ENCODE data around the gene RAP1GDS1. TPM values are rescaled to one million over a fixed set of nuclear protein-coding genes. Genes with fewer than 3 reads are reported as not detected.

The RAP1GDS1 gene
- total RNA-seq, 4 donors from 2014 or later = 29.8 to 52.2 (median 34.7) TPM

DNA sequence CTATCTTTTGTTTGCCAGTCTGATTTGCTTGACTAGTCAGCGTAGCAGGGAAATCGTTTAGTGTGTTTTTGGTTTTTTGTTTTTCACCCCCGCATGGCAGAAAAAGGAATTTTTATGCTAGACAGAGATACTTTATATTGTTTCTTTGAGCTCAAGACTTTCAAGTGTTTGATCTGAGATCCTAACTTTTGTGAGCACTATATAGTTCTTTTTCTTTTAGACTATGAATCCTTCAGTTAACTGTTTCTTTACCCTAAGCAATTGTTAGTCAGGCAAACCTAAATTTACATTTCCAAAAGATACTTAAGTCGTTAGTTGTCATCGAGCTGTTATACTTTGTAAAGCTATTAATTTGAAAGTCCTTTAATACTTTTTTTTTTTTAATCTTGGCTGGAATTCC, 73.3 kb downstream of the RAP1GDS1 start:
- Histone ChIP-seq H3K27me3 (no peaks in the 10 kb centered on the region), H3K9me3 (peaks cover 0 to 24% (median 17%) of the 10 kb centered on the region in 4 donors), H3K27ac (replicated peaks in 1 of 4) (no peak overlapping the region), H3K4me1 (no peaks in the 10 kb centered on the region), H3K36me3 (no peaks in the 10 kb centered on the region), H3K4me3 (no peak overlapping the region)
- no peak for DNase-seq (ENCODE audit: extremely low spot score)
- intact Hi-C loops (cut with DNase I) = no loop called here
- WGBS = 81% methylated on average over 5 of the region's 5 CpGs
- TF ChIP-seq, protein P1, sequence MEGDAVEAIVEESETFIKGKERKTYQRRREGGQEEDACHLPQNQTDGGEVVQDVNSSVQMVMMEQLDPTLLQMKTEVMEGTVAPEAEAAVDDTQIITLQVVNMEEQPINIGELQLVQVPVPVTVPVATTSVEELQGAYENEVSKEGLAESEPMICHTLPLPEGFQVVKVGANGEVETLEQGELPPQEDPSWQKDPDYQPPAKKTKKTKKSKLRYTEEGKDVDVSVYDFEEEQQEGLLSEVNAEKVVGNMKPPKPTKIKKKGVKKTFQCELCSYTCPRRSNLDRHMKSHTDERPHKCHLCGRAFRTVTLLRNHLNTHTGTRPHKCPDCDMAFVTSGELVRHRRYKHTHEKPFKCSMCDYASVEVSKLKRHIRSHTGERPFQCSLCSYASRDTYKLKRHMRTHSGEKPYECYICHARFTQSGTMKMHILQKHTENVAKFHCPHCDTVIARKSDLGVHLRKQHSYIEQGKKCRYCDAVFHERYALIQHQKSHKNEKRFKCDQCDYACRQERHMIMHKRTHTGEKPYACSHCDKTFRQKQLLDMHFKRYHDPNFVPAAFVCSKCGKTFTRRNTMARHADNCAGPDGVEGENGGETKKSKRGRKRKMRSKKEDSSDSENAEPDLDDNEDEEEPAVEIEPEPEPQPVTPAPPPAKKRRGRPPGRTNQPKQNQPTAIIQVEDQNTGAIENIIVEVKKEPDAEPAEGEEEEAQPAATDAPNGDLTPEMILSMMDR (IDR thresholded peaks at IDR 0.05) = no peak
- no peak for TF ChIP-seq EP300 (IDR thresholded peaks at IDR 0.05)

DNA sequence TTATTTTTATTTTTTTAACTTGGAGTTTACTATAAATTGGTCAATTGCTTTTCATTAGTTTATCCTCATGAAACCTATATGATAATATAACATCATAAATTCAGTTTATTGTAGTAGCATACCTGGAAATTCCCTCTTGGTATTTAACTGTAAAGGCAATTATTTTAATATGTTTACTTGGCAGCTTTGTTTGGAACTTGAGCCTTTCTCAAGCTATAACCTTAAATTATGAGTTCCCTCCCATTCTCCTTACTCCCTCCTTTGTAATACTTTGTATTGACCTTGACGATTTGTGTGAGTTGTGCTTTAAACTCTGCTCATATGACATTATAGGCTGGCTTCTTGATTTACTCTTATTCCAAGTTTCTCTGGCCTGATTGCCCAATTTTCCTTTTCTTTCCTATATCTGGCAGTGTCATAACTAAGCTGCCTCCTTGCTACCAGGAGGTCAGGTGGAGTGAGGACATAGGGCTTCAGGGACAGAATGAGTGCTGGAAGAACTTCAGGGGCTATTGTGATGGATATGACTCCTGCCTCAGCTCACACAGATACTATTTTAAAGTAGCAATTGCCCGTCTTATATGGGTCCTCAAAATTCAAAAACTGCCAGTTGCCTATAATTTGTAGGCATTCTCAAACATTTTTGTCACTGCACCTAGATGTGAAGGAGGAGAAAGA, 77.7 kb downstream of the RAP1GDS1 start:
- intact Hi-C loops (cut with DNase I) = no loop called here

DNA sequence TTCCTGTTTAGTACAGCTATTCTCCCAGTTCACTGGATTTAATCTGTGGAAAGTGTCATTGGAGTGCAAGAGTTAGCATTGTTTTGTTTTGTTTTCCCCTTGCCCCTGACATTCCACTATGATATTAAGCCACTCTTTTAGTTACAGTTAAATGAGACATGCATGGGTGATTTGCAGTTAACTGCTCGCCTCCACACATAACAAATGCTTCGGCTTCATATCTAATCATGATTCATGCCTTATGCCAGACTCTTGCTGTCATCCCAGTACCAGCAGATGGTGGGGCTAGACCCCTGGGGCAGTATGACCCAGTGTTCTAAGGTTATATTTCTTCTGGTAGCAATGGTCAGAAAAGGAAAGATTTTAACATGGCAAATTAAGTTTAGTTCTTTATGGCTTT, 80.1 kb downstream of the RAP1GDS1 start:
- no peaks in the 10 kb centered on the region for H3K9me3 ChIP-seq
- no peaks in the 10 kb centered on the region for H3K27me3 ChIP-seq
- peaks cover 0 to under 1% (median 0%) of the 10 kb centered on the region in 4 donors for H3K36me3 ChIP-seq
- 91% methylated on average over 2 of the region's 2 CpGs for WGBS
- no peak overlapping the region for H3K27ac ChIP-seq (replicated peaks in 1 of 4)
- DNase-seq (ENCODE audit: extremely low spot score) = no peak
- intact Hi-C loops (cut with DNase I) = no loop called here
- no peak for TF ChIP-seq EP300 (IDR thresholded peaks at IDR 0.05)
- no peak for TF ChIP-seq POLR2AphosphoS5 (IDR thresholded peaks at IDR 0.05)
- no peak for TF ChIP-seq POLR2A (IDR thresholded peaks at IDR 0.05; ENCODE audit: low read depth)
- TF ChIP-seq, protein P1 (IDR thresholded peaks at IDR 0.05) = no peak
- no peak overlapping the region for H3K4me3 ChIP-seq
- H3K4me1 ChIP-seq = no peaks in the 10 kb centered on the region

More for the DNA sequence above, 77.7 kb downstream of the RAP1GDS1 start:
- H3K36me3 ChIP-seq = no peaks in the 10 kb centered on the region
- DNase-seq (ENCODE audit: extremely low spot score) = no peak
- no peaks in the 10 kb centered on the region for H3K27me3 ChIP-seq
- H3K4me1 ChIP-seq = no peaks in the 10 kb centered on the region
- H3K27ac ChIP-seq (replicated peaks in 1 of 4) = no peak overlapping the region
- H3K9me3 ChIP-seq = peaks cover 0 to 6% (median 2%) of the 10 kb centered on the region in 4 donors
- no peak overlapping the region for H3K4me3 ChIP-seq
- WGBS = 93% methylated on average over 2 of the region's 2 CpGs
- TF ChIP-seq, protein P1 (IDR thresholded peaks at IDR 0.05) = no peak
- no peak for TF ChIP-seq POLR2AphosphoS5 (IDR thresholded peaks at IDR 0.05)
- no peak for TF ChIP-seq POLR2A (IDR thresholded peaks at IDR 0.05; ENCODE audit: low read depth)
- no peak for TF ChIP-seq EP300 (IDR thresholded peaks at IDR 0.05)

DNA sequence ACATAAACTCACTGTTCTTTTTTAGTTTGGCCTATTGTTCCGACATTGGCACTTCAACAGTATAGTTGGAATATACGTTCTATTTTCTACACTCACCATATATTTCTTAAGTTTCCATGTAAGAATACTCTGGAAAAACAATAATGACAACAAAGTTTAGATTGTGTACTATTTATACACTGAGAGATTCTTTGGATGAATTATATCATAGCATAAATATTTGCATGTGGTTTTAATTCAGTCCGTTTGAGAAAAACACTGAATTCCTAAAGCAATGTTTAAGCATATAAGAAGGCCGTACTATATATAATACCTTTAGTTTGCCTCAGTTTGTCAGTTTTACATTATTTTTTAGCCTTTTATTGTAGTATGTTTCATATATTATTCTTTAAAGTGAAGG, 82.4 kb downstream of the RAP1GDS1 start:
- no peak for TF ChIP-seq POLR2AphosphoS5 (IDR thresholded peaks at IDR 0.05)
- TF ChIP-seq, protein P1 (IDR thresholded peaks at IDR 0.05) = no peak
- TF ChIP-seq EP300 (IDR thresholded peaks at IDR 0.05) = no peak
- no peak for TF ChIP-seq POLR2A (IDR thresholded peaks at IDR 0.05; ENCODE audit: low read depth)
- Histone ChIP-seq H3K4me3 (no peak overlapping the region), H3K27me3 (no peaks in the 10 kb centered on the region), H3K36me3 (peaks cover 0 to 3% (median 0%) of the 10 kb centered on the region in 4 donors), H3K27ac (replicated peaks in 1 of 4) (no peak overlapping the region), H3K4me1 (no peaks in the 10 kb centered on the region), H3K9me3 (no peaks in the 10 kb centered on the region)
- WGBS = 88% methylated on average over 4 of the region's 4 CpGs
- DNase-seq (ENCODE audit: extremely low spot score) = no peak
- intact Hi-C loops (cut with DNase I) = no loop called here

DNA sequence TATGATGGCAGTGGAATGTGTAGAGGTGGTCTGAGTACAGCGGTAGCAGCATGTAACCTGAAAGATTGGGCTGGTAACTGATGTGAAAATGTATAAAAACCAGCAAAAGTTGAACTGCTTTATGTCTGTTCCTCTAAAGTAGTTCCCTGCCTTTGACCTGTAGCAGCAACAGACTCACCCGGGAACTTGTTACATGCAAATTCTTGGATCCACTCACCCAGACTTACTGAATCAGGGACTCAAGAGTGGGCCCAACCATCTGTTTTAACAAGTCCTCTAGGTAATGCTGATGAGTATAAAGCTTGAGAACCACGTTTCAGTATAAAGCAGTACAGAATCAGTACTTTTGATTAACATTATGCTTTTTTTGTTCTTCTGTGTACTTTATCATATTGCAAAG, 84.7 kb downstream of the RAP1GDS1 start:
- Histone ChIP-seq H3K9me3 (no peaks in the 10 kb centered on the region), H3K4me3 (no peak overlapping the region), H3K27ac (replicated peaks in 1 of 4) (no peak overlapping the region), H3K36me3 (peaks cover 0 to 3% (median 0%) of the 10 kb centered on the region in 4 donors), H3K27me3 (no peaks in the 10 kb centered on the region), H3K4me1 (no peaks in the 10 kb centered on the region)
- TF ChIP-seq POLR2A (IDR thresholded peaks at IDR 0.05; ENCODE audit: low read depth) (no peak), POLR2AphosphoS5 (IDR thresholded peaks at IDR 0.05) (no peak), EP300 (IDR thresholded peaks at IDR 0.05) (no peak)
- TF ChIP-seq, protein P1 (IDR thresholded peaks at IDR 0.05) = no peak
- 84% methylated on average over 3 of the region's 3 CpGs for WGBS
- intact Hi-C loops (cut with DNase I) = no loop called here
- DNase-seq (ENCODE audit: extremely low spot score) = no peak

Data from esophagus muscularis mucosa (tissue), 4 donors.